SIG-M5 treated with dmso at 0.1 percent for 504 hours (cell line): Measurements from ENCODE around the gene URB2.
"Not testable (repeated sequence)": the region's sequence is repeated elsewhere in the genome, so short reads cannot be mapped to it uniquely, and the experiment has no call there.

Source experiments
- DNase-seq: peaks from one replicate; lab custom pipeline; 2025; ENCODE audit not compliant: unreplicated experiment; lab: John Stamatoyannopoulos, UW

Gene URB2

GRCh38 chr1:229690662-229691061 is 64.6 kb downstream of the URB2 start:
- no peak for DNase-seq

- DNase-seq = no peak
These were observed 65.3 kb downstream of the URB2 start for GRCh38 chr1:229691362-229691761.

- DNase-seq = no peak
These were observed 67.3 kb downstream of the URB2 start for GRCh38 chr1:229693129-229693900.

GRCh38 chr1:229694053-229694693 is 68.1 kb downstream of the URB2 start:
- no peak for DNase-seq

- no peak for DNase-seq
These were observed 70.3 kb downstream of the URB2 start for GRCh38 chr1:229696385-229696784.

GRCh38 chr1:229699613-229700267 is 73.7 kb downstream of the URB2 start:
- DNase-seq = no peak

GRCh38 chr1:229704157-229704556 is 78.1 kb downstream of the URB2 start:
- DNase-seq = no peak

GRCh38 chr1:229705152-229705551 is 79.1 kb downstream of the URB2 start:
- DNase-seq = not testable (repeated sequence)

GRCh38 chr1:229707127-229707526 is 81.1 kb downstream of the URB2 start:
- not testable (repeated sequence) for DNase-seq

- DNase-seq = no peak
These were observed 83.5 kb downstream of the URB2 start for GRCh38 chr1:229709500-229710013.
